IMR-90 (cell line): ENCODE data around the gene SEC16B. TPM values are rescaled to one million over a fixed set of nuclear protein-coding genes. Genes with fewer than 3 reads are reported as not detected.

Experiments used
- ATAC-seq: fragments of 200-7000 bp; cut with Tn5 transposase; 2 replicates; pipeline ENCODE4 v1.9.1; 2020; ENCODE audit warnings: low read depth, mild to moderate bottlenecking, moderate library complexity
- BruUV-seq: library from RNA; stranded (reverse); fragments of 400-500 nt; replicated peaks from 2 replicates; lab custom pipeline; 2021; lab: Mats Ljungman, UMichigan
- CTCF ChIA-PET: fragments of 300-600 bp; formaldehyde crosslinking; extraction: SDS; loops from one replicate; lab custom pipeline; 2021; ENCODE audit warnings: antibody characterized with exemption; lab: Yijun Ruan, JAX
- POLR2A ChIA-PET: fragments of 300-600 bp; sonication (Branson Sonifier 250); formaldehyde crosslinking; loops from one replicate; lab custom pipeline; 2022; ENCODE audit warnings: antibody characterized with exemption; ENCODE audit not compliant: unreplicated experiment; lab: Charles Lee
- DNase-seq: peaks from one replicate; pipeline ENCODE4 v3.0.0; 2013
- H2AFZ ChIP-seq: replicated peaks from 2 replicates; pipeline ENCODE3; 2013; ENCODE audit warnings: low read length, mild to moderate bottlenecking; ENCODE audit not compliant: poor library complexity
- H2AK5ac ChIP-seq: 2 replicates; pipeline ENCODE4 v1.6.1; 2013; ENCODE audit warnings: low read depth, low read length, inconsistent platforms
- H2AK9ac ChIP-seq: replicated peaks from 2 replicates; pipeline ENCODE3; 2013; ENCODE audit warnings: mild to moderate bottlenecking, low read depth, low read length, moderate library complexity; ENCODE audit not compliant: poor library complexity
- H2BK120ac ChIP-seq: 2 replicates; pipeline ENCODE4 v1.6.1; 2013; ENCODE audit warnings: low read depth, low read length, inconsistent platforms
- H2BK15ac ChIP-seq: 3 replicates; pipeline ENCODE4 v1.6.1; 2013; ENCODE audit warnings: low read depth, low read length, inconsistent platforms
- H2BK20ac ChIP-seq: 2 replicates; pipeline ENCODE4 v1.6.1; 2013; ENCODE audit warnings: low read depth, mild to moderate bottlenecking, inconsistent platforms, low read length, moderate library complexity
- H2BK5ac ChIP-seq: 2 replicates; pipeline ENCODE4 v1.6.1; 2013; ENCODE audit warnings: mild to moderate bottlenecking, low read depth, low read length, inconsistent platforms; ENCODE audit not compliant: poor library complexity, severe bottlenecking
- H3K14ac ChIP-seq: replicated peaks from 2 replicates; pipeline ENCODE4 v1.6.1; 2013; ENCODE audit warnings: low read depth, low read length, inconsistent platforms
- H3K18ac ChIP-seq: 2 replicates; pipeline ENCODE4 v1.6.1; 2013; ENCODE audit warnings: low read depth, low read length, control low read depth
- H3K23ac ChIP-seq: 2 replicates; pipeline ENCODE4 v1.6.1; 2013; ENCODE audit warnings: low read depth, low read length, inconsistent platforms
- H3K27ac ChIP-seq: 2 replicates; pipeline ENCODE4 v1.5.1; 2013; ENCODE audit warnings: mild to moderate bottlenecking, control low read depth, low read length; ENCODE audit not compliant: insufficient read depth
- H3K27me3 ChIP-seq: 2 replicates; pipeline ENCODE4 v1.6.1; 2013; ENCODE audit warnings: low read length; ENCODE audit not compliant: control insufficient read depth, insufficient read depth
- H3K36me3 ChIP-seq: 2 replicates; pipeline ENCODE4 v1.6.1; 2013; ENCODE audit warnings: low read length, mixed read lengths; ENCODE audit not compliant: control insufficient read depth, insufficient read depth
- H3K4ac ChIP-seq: 2 replicates; pipeline ENCODE4 v1.6.1; 2013; ENCODE audit warnings: low read depth, low read length, inconsistent platforms
- H3K4me1 ChIP-seq: 2 replicates; pipeline ENCODE4 v1.6.1; 2013; ENCODE audit warnings: low read length, mixed read lengths; ENCODE audit not compliant: control insufficient read depth, insufficient read depth
- H3K4me2 ChIP-seq: 2 replicates; pipeline ENCODE4 v1.6.1; 2013; ENCODE audit warnings: low read depth, mild to moderate bottlenecking, control low read depth, low read length, moderate library complexity
- H3K4me3 ChIP-seq: 2 replicates; pipeline ENCODE4 v1.5.1; 2013; ENCODE audit warnings: low read depth, mild to moderate bottlenecking, control low read depth, low read length, moderate library complexity; ENCODE audit not compliant: insufficient read depth
- H3K56ac ChIP-seq: 2 replicates; pipeline ENCODE4 v1.6.1; 2013; ENCODE audit warnings: low read length, inconsistent platforms; ENCODE audit not compliant: insufficient read depth; ENCODE audit errors: extremely low read depth
- H3K79me1 ChIP-seq, 2 experiments: 2 replicates each; pipeline ENCODE4 v1.6.1; 2013; ENCODE audit warnings: low read length in 2 of 2, inconsistent platforms in 1 of 2, low read depth in 1 of 2
- H3K9ac ChIP-seq: 2 replicates; pipeline ENCODE4 v1.6.1; 2013; ENCODE audit warnings: low read depth, low read length, control low read depth
- H3K9me1 ChIP-seq: 2 replicates; pipeline ENCODE4 v1.6.1; 2013; ENCODE audit warnings: low read length, inconsistent platforms; ENCODE audit not compliant: insufficient read depth
- H3K9me3 ChIP-seq: 2 replicates; pipeline ENCODE4 v1.6.1; 2013; ENCODE audit warnings: low read length; ENCODE audit not compliant: control insufficient read depth, insufficient read depth
- H4K20me1 ChIP-seq: 2 replicates; pipeline ENCODE4 v1.6.1; 2013; ENCODE audit warnings: low read length, inconsistent platforms; ENCODE audit not compliant: insufficient read depth
- H4K5ac ChIP-seq: 2 replicates; pipeline ENCODE4 v1.6.1; 2013; ENCODE audit warnings: mild to moderate bottlenecking, low read depth, low read length, control low read depth
- H4K8ac ChIP-seq, 2 experiments: 2 replicates each; pipeline ENCODE4 v1.6.1; 2013; ENCODE audit warnings: low read depth in 2 of 2, low read length in 2 of 2, control low read depth in 1 of 2, inconsistent platforms in 1 of 2
- H4K91ac ChIP-seq: 2 replicates; pipeline ENCODE4 v1.6.1; 2013; ENCODE audit warnings: low read depth, low read length, inconsistent platforms; ENCODE audit not compliant: insufficient read depth
- BHLHE40 ChIP-seq: fragments of 150-350 bp; IDR thresholded peaks from 2 replicates; pipeline ENCODE4 v1.6.1; 2016; ENCODE audit warnings: mild to moderate bottlenecking, low read depth, low read length
- CHD1 ChIP-seq: IDR thresholded peaks from 2 replicates; pipeline ENCODE4 v1.6.1; 2012; ENCODE audit warnings: low read depth, low read length, improper control_type of control experiment
- CTCF ChIP-seq: conservative IDR thresholded peaks from 2 replicates; pipeline ENCODE4 v1.5.1; 2012; ENCODE audit warnings: mild to moderate bottlenecking, low read depth, low read length, improper control_type of control experiment
- FOS ChIP-seq: fragments of 150-350 bp; IDR thresholded peaks from 2 replicates; pipeline ENCODE4 v1.6.1; 2016; ENCODE audit warnings: low read depth, low read length
- MAFK ChIP-seq: IDR thresholded peaks from 2 replicates; pipeline ENCODE4 v1.6.1; 2012; ENCODE audit warnings: low read depth, low read length, improper control_type of control experiment
- MAZ ChIP-seq: IDR thresholded peaks from 2 replicates; pipeline ENCODE4 v1.6.1; 2012; ENCODE audit warnings: low read depth, mild to moderate bottlenecking, low read length, improper control_type of control experiment, moderate library complexity, borderline replicate concordance
- MXI1 ChIP-seq: IDR thresholded peaks from 2 replicates; pipeline ENCODE4 v1.6.1; 2012; ENCODE audit warnings: low read depth, mild to moderate bottlenecking, low read length, moderate library complexity, borderline replicate concordance
- NFE2L2 ChIP-seq: fragments of 150-350 bp; IDR thresholded peaks from 2 replicates; pipeline ENCODE4 v1.6.1; 2016; ENCODE audit warnings: low read depth, mild to moderate bottlenecking, low read length
- POLR2A ChIP-seq: IDR thresholded peaks from 2 replicates; pipeline ENCODE4 v1.6.1; 2012; ENCODE audit warnings: mild to moderate bottlenecking, low read depth, low read length
- RAD21 ChIP-seq: IDR thresholded peaks from 2 replicates; pipeline ENCODE4 v1.6.1; 2012; ENCODE audit warnings: low read length, improper control_type of control experiment
- RCOR1 ChIP-seq: IDR thresholded peaks from 2 replicates; pipeline ENCODE4 v1.6.1; 2012; ENCODE audit warnings: mild to moderate bottlenecking, low read length, improper control_type of control experiment; ENCODE audit not compliant: insufficient replicate concordance
- RFX5 ChIP-seq: IDR thresholded peaks from 2 replicates; pipeline ENCODE4 v1.8.0; 2012; ENCODE audit warnings: low read depth, mild to moderate bottlenecking, low read length, moderate library complexity
- SMC3 ChIP-seq: fragments of 150-350 bp; IDR thresholded peaks from 2 replicates; pipeline ENCODE4 v1.6.1; 2016; ENCODE audit warnings: low read depth, mild to moderate bottlenecking, antibody characterized with exemption, low read length, moderate library complexity
- USF2 ChIP-seq: fragments of 150-350 bp; IDR thresholded peaks from 2 replicates; pipeline ENCODE4 v1.6.1; 2017; ENCODE audit warnings: mild to moderate bottlenecking, antibody characterized with exemption, low read length, low read depth
- dilution Hi-C: fragments of 300-500 bp; cut with HindIII; formaldehyde crosslinking; loops from one replicate; pipeline ENCODE4 v1.14.3; 2018; ENCODE audit warnings: low sequenced_read_pairs; ENCODE audit not compliant: unreplicated experiment
- in situ Hi-C: fragments of 300-500 bp; cut with MboI; formaldehyde crosslinking; loops from 3 replicates; pipeline ENCODE4 v1.14.3; 2019; ENCODE audit warnings: low sequenced_read_pairs, inconsistent platforms, mixed read lengths
- intact Hi-C: fragments of 100-400 bp; cut with micrococcal nuclease; formaldehyde crosslinking; loops from 2 replicates; pipeline ENCODE4 v1.10.0; 2022
- polyA plus RNA-seq, 3 experiments: library from polyadenylated mRNA; depleted of rRNA; stranded (reverse); fragments of >200 nt; gene quantifications; 2 replicates each; pipeline ENCODE4 v1.2.3, GENCODE V29; 2012; ENCODE audit warnings: low replicate concordance in 1 of 3
- total RNA-seq: library from RNA; depleted of rRNA; stranded (reverse); fragments of >200 nt; gene quantifications from 2 replicates; pipeline ENCODE4 v1.2.3, GENCODE V29; 2012
- TF ChIP-seq, protein P1 (sequence below): fragments of 150-350 bp; IDR thresholded peaks from 2 replicates; pipeline ENCODE4 v1.6.1; 2016; ENCODE audit warnings: low read depth, mild to moderate bottlenecking, low read length, moderate library complexity, borderline replicate concordance

SEC16B gene
- total and polyA plus RNA-seq, 2 of the 4 experiments (the other 2 are of a cell fraction), result 4.3 TPM

GRCh38 chr1:177976596-177976995, 6.7 kb upstream of the SEC16B start:
- no peak overlapping the region for H3K27ac ChIP-seq
- ChIA-PET CTCF (no interaction called here), POLR2A (no interaction called here)
- no peak overlapping the region for H3K14ac ChIP-seq
- H4K8ac ChIP-seq, result no peak overlapping the region
- TF ChIP-seq MAFK, result no peak
- TF ChIP-seq RCOR1, result no peak
- no peak for TF ChIP-seq MXI1
- TF ChIP-seq SMC3, result no peak
- TF ChIP-seq RFX5, result no peak
- TF ChIP-seq CTCF, result no peak
- TF ChIP-seq NFE2L2, result no peak
- no peak for TF ChIP-seq USF2
- TF ChIP-seq FOS, result no peak
- no peak for TF ChIP-seq CHD1
- TF ChIP-seq POLR2A, result no peak
- no peak for TF ChIP-seq BHLHE40
- TF ChIP-seq, protein P1, sequence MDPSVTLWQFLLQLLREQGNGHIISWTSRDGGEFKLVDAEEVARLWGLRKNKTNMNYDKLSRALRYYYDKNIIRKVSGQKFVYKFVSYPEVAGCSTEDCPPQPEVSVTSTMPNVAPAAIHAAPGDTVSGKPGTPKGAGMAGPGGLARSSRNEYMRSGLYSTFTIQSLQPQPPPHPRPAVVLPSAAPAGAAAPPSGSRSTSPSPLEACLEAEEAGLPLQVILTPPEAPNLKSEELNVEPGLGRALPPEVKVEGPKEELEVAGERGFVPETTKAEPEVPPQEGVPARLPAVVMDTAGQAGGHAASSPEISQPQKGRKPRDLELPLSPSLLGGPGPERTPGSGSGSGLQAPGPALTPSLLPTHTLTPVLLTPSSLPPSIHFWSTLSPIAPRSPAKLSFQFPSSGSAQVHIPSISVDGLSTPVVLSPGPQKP, result no peak
- no peak for TF ChIP-seq MAZ
- no peak for TF ChIP-seq RAD21
- no peak overlapping the region for H3K4me3 ChIP-seq
- no peaks in the 10 kb centered on the region for H3K36me3 ChIP-seq
- H2AK9ac ChIP-seq, result no peak overlapping the region
- BruUV-seq, result no TSS peak
- H3K18ac ChIP-seq, result no peak overlapping the region
- H3K79me1 ChIP-seq, result no peaks in the 10 kb centered on the region
- H2BK120ac ChIP-seq, result no peak overlapping the region
- H4K20me1 ChIP-seq, result no peaks in the 10 kb centered on the region
- no peak overlapping the region for H3K9ac ChIP-seq
- H4K5ac ChIP-seq, result no peak overlapping the region
- H3K4ac ChIP-seq, result no peak overlapping the region
- intact Hi-C loops (no loop called here), in situ Hi-C loops (no loop called here), dilution Hi-C loops (no loop called here)
- H3K4me2 ChIP-seq, result no peak overlapping the region
- H2BK15ac ChIP-seq, result no peak overlapping the region
- no peaks in the 10 kb centered on the region for H3K9me3 ChIP-seq
- no peak for ATAC-seq
- no peak overlapping the region for H4K91ac ChIP-seq
- no peak overlapping the region for H3K23ac ChIP-seq
- H3K4me1 ChIP-seq, result peaks cover 6% of the 10 kb centered on the region
- DNase-seq, result no peak
- no peak overlapping the region for H2AK5ac ChIP-seq
- no peak overlapping the region for H2BK5ac ChIP-seq
- H2AFZ ChIP-seq, result no peak overlapping the region
- no peak overlapping the region for H3K56ac ChIP-seq
- 0 out of 2 replicates have a peak, but pooled peaks cover 8% of the 10 kb centered on the region for H3K9me1 ChIP-seq
- H2BK20ac ChIP-seq, result no peak overlapping the region
- no peaks in the 10 kb centered on the region for H3K27me3 ChIP-seq
